Activated CD4-positive, alpha-beta T cell treated with anti-CD3 and anti-CD28 coated beads, Interleukin-2, amount 50 U/mL, for 24 hours (primary cell): ENCODE measurements around the gene RBPMS2.

ENCODE experiments used
- DNase-seq, 2 donors: peaks; one replicate each; pipeline ENCODE4 v3.0.0-alpha.2; 2020; ENCODE audit warnings: low read depth in 1 of 2, low spot score in 1 of 2

Gene RBPMS2

DNA sequence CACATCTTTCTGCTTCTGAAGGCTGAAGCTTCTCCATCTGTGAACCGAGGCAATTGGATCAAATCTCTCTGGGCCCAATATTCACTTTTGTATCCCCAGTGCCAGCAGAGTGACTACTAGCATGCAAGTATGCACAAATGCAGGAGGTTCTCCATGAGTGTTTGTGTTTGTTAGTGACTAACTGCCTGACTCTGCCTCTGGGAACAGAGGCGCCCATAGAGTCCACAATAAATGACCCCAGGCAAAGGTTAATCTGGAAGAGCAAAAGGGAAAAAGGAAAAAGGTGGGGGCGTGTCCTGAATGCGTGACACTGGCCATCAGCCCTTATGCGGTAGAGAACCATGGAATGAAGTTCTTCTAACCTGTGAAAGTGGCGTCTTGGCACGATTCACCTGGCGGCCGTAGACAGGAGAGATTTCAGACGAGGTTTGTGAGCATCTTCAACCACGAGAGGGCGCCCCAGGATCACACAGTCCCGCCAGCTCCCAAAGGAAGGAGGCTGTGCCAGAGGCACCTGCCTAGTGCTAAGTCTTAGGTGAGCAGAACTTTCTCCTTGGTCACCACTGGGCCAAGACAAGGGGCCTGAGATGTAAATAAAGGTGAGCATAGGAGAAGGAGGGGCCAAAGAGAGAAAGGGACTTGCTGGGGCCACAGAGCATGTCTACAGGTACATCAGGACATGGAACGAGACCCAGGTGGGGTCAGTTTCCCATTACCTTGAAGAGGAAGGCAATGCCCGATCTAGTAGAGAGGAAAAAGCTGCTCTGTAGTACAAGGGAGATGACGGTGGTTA is 44.2 kb downstream of the RBPMS2 start:
- DNase-seq, result peak; percentile 75 to 78

DNA sequence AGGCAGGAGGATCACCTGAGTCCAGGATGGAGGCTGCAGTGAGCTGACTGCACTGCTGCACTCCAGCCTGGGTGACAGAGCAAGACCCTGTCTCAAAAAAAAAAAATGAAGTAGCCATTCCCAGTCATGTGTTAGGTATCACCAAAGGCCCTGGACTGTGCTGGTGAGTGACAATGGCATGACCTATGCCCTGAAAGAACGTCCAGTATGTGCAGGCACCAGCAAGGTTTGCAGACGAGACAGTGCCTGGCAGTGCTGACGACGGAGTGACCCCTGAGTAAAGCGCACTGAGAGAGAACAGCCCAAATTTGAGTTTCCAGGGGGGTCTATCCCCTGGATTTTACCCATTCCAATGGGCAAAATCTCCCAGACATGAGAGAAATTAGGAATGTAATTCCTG is 45.2 kb downstream of the RBPMS2 start:
- no peak for DNase-seq

GRCh38 chr15:64720188-64720587 is 55.2 kb downstream of the RBPMS2 start:
- no peak for DNase-seq

DNA sequence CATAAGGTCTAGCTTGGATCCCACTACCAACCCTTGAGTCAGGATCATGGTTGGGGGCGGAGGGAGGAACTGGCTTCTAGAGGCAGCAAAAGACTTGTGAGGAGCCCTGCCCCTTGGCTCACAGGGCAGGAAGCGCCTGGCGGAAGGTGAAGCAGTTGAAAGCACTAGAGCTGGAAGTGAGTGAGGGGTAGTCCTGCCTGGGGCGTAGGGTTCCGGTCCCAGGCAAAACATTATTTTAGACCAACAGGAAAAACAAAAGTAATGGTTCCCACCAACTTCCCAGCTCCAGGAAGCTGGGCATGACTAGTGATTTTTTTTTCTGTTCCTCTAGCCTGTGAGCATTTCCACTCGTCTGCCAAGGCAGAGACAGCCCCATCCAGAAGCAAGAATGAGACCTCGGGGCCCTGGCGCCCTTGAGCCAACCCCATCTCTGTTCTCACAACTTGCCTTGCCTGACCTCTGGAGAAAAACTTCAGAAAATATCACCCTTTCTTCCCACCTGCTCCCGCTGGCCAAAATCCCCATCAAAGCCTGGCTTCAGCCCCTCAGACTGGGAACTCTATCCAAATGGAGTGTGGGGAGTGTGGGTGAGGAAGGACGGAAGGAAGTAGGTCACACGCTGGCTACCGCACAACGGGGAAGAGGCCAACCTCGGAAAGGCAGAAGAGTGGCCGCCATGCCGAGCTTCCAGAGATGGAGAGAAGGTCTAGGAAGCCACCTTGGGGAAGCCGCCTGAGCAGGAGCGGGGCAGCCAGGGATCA is 57.5 kb downstream of the RBPMS2 start:
- DNase-seq, result no peak

- no peak for DNase-seq
These were observed 58.3 kb downstream of the RBPMS2 start for GRCh38 chr15:64717130-64717529.

GRCh38 chr15:64716452-64716851 is 58.9 kb downstream of the RBPMS2 start:
- no peak for DNase-seq

DNA sequence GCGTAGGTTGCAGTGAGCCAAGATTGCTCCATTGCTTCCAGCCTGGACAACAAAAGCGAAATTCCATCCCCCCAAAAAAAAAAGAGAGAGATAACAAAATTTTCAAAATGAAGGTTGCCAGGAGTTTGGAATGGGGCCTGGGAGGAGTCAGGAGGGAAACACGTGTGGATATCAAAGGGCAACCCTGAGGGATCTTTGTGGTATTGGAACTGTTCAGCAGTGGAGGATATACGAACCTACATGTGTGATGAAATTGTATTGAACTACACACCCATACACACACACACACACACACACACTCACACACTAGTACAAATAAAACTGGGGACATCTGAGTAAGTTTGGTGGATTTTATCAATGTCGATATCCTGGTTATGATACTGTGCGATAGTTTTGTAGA is 61.8 kb downstream of the RBPMS2 start:
- no peak for DNase-seq

DNA sequence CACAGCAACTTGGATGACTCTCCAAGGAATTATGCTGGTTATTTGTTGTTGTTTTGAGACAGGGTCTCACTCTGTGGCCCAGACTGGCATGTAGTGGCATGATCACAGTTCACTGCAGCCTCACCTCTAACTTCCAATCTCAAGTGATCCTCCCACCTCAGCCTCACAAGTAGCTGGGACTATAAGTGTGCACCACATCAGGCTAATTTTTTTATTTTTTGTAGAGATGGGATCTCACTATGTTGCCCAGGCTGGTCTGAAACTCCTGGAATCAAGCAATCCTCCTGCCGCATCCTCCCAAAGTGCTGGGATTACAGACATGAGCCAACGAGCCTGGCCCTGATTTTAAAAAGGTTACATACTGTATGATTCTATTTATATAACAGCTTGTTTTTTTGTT is 63.0 kb downstream of the RBPMS2 start:
- DNase-seq, result no peak

GRCh38 chr15:64710676-64711428 is 64.5 kb downstream of the RBPMS2 start:
- DNase-seq, result no peak

DNA sequence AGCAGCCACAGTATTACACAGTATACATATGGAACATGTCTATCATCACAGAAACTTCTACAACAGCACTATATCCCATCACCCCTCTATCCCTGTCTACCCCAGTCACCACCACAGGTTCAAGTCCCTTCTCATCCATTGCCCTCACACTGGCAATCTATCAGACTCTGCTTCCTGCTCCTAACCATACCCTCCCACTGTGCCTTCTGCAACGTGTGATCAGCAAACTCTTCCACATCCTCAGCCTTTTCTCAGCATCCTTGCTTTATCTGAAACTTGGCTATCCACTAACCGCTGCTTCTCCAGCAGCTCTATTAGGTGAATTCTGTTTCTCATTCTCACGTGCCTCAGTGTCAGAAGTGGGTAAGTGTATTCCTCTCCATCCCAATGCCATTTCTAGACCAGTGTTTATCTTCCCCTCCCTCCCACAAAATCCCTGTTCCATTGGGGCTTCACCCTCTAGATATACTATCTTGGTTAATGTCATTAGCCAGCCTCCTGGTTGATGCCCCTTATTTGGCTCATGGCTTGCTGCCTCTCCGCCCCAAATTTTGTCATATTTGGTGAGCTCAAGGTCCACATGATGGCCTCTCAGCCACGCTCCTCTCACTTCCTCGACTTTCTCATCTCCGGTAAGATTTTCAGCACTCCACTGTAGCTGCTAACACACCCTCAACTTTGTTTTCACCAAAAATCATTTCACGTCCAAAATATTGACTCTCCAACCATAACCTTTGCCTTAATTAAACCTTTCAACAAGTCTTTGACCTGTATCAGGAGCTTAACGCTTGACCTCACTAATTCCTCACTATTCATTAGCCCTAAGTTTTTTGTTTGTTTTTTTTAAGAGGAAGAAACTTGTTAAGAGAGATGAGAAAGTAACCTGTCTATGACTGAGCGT is 69.1 kb downstream of the RBPMS2 start:
- DNase-seq, result no peak

DNA sequence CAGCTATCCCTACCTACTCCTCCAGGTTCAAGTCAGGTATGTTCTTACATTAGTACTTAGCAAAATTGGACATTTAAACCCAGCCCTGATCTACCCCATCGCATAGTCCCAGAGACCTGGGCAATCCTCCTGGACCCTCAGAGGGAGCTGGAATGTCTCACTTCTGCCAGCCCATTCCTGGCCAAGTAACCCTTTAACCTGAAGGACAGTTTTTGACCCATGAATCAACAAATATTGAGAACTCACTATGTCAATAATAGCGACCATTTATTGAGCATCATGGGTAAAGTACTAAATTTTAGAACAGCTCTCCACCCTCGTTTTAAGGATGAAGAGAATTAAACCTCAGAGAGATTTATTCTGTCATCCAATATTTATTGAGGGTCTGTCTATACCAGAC is 70.4 kb downstream of the RBPMS2 start:
- DNase-seq, result no peak

- no peak for DNase-seq
These were observed 71.8 kb downstream of the RBPMS2 start for GRCh38 chr15:64703632-64703959.

- DNase-seq, result peak; percentile 93 to 94
These were observed 72.4 kb downstream of the RBPMS2 start for GRCh38 chr15:64702816-64703631.

DNA sequence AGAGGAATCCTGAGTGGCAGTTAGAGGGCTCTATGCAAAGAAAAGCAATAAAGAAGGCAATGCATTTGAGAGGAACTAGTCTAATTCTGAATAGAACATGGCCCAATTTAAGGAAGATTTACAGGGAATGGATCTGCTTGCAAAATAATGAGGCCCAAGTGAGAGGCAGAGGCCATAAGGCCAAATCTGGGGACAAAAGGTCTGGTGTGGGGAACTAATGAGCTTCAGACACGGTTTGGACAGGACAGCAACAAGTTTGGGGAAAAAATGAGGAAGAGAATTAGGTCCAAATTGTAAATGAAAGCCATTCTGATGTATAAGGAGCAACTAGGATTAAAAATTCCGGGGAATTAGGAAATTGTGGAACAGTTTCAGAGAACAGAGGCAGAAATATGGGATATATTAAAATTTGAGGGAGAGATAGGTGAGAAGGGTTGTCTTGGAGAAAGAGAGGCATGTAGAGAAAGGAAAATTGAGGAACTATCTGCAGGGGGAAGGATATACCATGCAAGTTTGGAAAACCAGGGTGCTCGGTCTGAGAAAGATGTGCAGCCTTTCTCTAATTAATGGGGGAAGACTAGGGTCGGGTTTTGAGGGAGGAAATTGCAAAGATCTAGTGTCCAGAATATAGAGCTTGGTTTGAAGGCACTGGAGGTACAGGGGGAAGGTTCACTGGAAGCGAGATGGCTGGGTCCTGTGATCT is 73.8 kb downstream of the RBPMS2 start:
- no peak for DNase-seq

DNA sequence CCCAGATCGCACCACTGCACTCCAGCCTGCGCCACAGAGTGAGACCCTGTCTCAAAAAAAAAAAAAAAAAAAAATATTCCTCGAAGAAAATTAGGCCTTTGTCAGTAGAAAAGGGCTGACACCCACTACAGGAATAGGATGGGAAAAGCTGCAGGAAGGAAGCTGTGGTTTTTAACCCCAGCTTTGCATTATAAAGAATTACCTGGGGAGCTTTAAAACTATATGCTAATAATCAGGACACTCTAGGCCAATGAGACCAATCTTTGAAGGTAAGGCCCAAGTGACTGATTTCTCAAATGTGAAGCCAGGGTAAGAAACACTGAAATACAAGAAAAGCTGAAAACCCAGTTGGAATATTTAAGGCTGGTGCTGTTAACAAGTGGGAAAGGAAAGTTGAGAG is 74.3 kb downstream of the RBPMS2 start:
- DNase-seq, result no peak

DNA sequence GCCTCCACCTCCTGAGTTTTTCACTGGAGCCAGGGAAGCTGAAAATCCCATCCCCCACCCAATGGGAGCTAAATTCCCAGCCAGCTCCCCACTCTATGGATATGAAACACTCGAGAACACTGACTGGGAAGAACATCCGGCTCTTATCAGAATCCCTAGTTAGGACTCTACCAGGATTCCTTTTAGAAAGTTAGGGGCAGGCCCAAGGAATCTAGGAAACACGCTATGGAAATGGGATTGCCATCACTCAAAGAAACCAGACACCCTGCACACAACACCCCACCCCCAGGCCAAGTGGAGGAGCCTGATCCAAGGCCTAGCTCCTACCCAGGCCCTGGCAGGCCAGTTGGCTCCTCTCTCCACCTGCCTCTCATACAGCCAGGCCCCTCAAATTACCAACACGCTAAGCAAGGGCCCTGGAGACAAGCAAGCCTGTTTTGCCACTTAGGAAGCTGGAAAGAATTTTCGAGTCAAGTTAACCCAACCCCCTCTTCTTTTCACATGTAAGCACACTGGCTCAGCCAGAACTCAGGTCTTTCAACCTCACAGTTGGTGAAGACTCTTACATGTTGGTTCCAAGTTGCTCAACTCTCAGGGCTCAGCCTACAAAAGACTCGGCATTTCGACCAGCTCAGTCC is 75.5 kb downstream of the RBPMS2 start:
- no peak for DNase-seq

DNA sequence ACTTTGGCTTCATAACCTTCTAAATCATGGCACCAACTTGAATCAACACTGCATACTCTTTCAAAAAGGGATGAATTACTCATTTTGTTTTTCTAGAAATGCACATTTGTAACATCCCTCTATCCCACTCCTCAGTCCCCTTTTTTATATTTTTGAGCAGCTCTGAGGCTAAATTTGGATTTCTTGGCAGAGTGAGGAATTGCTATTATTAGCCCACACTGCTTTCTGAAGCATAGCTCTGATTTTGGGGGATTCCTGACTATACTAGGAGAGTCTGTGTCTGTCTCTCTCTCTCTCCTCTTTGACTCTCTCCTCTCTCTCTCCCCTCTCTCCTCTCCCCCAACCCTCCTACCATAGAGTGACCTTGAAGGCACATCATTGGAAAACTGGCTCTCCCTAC is 76.6 kb downstream of the RBPMS2 start:
- no peak for DNase-seq

- peak in 1 of 2 donors; percentile 7 for DNase-seq
These were observed 77.4 kb downstream of the RBPMS2 start for GRCh38 chr15:64697911-64698369.

DNA sequence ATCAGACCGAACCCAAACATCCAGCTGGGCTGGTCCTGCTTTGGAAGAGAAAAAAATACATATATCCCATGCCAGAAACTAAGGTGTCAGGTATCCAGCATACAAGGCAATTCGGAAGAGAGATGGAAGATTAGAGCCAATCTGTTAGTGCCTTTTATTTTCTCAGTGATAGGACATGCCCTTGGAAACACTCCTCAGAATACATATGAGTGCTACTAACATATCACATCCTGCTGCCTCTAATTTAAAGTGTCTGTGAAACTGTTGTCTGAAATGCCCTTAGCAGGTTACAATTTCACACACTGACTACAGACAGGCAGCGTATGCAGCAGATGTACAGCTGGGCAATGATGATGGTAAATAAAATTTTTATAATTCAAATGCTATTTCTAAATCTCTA is 78.9 kb downstream of the RBPMS2 start:
- DNase-seq, result no peak
